Astrocyte (in vitro differentiated cells and primary cell): Measurements from ENCODE around the gene NEUROG1. TPM values are rescaled to one million over a fixed set of nuclear protein-coding genes. Genes with fewer than 3 reads are reported as not detected.

Experiments
- DNase-seq: peaks from one replicate; pipeline ENCODE4 v3.0.0-alpha.2; 2010; ENCODE audit warnings: low read depth
- FAIRE-seq: peaks from 2 replicates; lab custom pipeline; 2011; peaks lifted over from hg19 to GRCh38; lab: Jason Lieb, UNC
- H2AFZ ChIP-seq: 2 replicates; pipeline ENCODE4 v1.6.0; 2012; ENCODE audit warnings: low read depth, low read length, inconsistent platforms
- H3K27ac ChIP-seq: 2 replicates; pipeline ENCODE4 v1.5.1; 2011; ENCODE audit warnings: low read depth, low read length, inconsistent platforms
- H3K27me3 ChIP-seq: 2 replicates; pipeline ENCODE4 v1.6.0; 2011; ENCODE audit warnings: low read length, inconsistent platforms; ENCODE audit not compliant: insufficient read depth
- H3K36me3 ChIP-seq: 2 replicates; pipeline ENCODE4 v1.5.1; 2011; ENCODE audit warnings: low read length, inconsistent platforms; ENCODE audit not compliant: insufficient read depth
- H3K4me1 ChIP-seq: 2 replicates; pipeline ENCODE4 v1.5.1; 2011; ENCODE audit warnings: low read length, inconsistent platforms; ENCODE audit not compliant: insufficient read depth
- H3K4me2 ChIP-seq: 2 replicates; pipeline ENCODE4 v1.6.0; 2012; ENCODE audit warnings: low read length, inconsistent platforms
- H3K4me3 ChIP-seq: 2 replicates; pipeline ENCODE4 v1.5.1; 2011; ENCODE audit warnings: low read depth, mild to moderate bottlenecking, low read length, inconsistent platforms; ENCODE audit not compliant: insufficient read depth
- H3K79me2 ChIP-seq: 2 replicates; pipeline ENCODE4 v1.6.0; 2012; ENCODE audit warnings: mild to moderate bottlenecking, low read length, inconsistent platforms; ENCODE audit not compliant: insufficient read depth
- H3K9ac ChIP-seq: 2 replicates; pipeline ENCODE4 v1.6.0; 2012; ENCODE audit warnings: mild to moderate bottlenecking, low read length, inconsistent platforms
- H3K9me3 ChIP-seq: 2 replicates; pipeline ENCODE4 v1.5.1; 2012; ENCODE audit warnings: low read depth, mild to moderate bottlenecking, low read length, inconsistent platforms; ENCODE audit not compliant: insufficient read depth
- H4K20me1 ChIP-seq: 2 replicates; pipeline ENCODE4 v1.6.0; 2012; ENCODE audit warnings: low read length, inconsistent platforms; ENCODE audit not compliant: insufficient read depth
- H3K27ac Mint-ChIP-seq: one replicate; pipeline ENCODE4 v1.8.0; 2021; ENCODE audit warnings: mild to moderate bottlenecking, mixed read lengths; ENCODE audit not compliant: unreplicated experiment
- H3K27me3 Mint-ChIP-seq: one replicate; pipeline ENCODE4 v1.8.0; 2021; ENCODE audit warnings: low read depth, mixed read lengths; ENCODE audit not compliant: unreplicated experiment
- H3K36me3 Mint-ChIP-seq: one replicate; pipeline ENCODE4 v1.8.0; 2021; ENCODE audit warnings: low read depth, mixed read lengths; ENCODE audit not compliant: unreplicated experiment
- H3K4me1 Mint-ChIP-seq: one replicate; pipeline ENCODE4 v1.8.0; 2021; ENCODE audit warnings: low read depth, mixed read lengths; ENCODE audit not compliant: unreplicated experiment
- H3K4me3 Mint-ChIP-seq: one replicate; pipeline ENCODE4 v1.8.0; 2021; ENCODE audit warnings: mild to moderate bottlenecking, moderate library complexity, mixed read lengths; ENCODE audit not compliant: unreplicated experiment
- H3K9me3 Mint-ChIP-seq: one replicate; pipeline ENCODE4 v1.8.0; 2021; ENCODE audit warnings: mild to moderate bottlenecking, mixed read lengths; ENCODE audit not compliant: unreplicated experiment
- EZH2 ChIP-seq: IDR thresholded peaks from 2 replicates; pipeline ENCODE4 v1.6.1; 2012; ENCODE audit warnings: mild to moderate bottlenecking, low read length, inconsistent platforms; ENCODE audit not compliant: insufficient read depth
- total RNA-seq: library from RNA; stranded (reverse); gene quantifications from 2 replicates; pipeline ENCODE4 v1.2.1, GENCODE V29; 2021
- TF ChIP-seq, protein P1 (sequence below): IDR thresholded peaks from 2 replicates; pipeline ENCODE4 v1.5.1; 2011; ENCODE audit warnings: low read depth, mild to moderate bottlenecking, inconsistent platforms, low read length, moderate library complexity; ENCODE audit not compliant: insufficient read depth

The NEUROG1 gene
- total RNA-seq, 1 donor from 2014 or later, result not detected

DNA sequence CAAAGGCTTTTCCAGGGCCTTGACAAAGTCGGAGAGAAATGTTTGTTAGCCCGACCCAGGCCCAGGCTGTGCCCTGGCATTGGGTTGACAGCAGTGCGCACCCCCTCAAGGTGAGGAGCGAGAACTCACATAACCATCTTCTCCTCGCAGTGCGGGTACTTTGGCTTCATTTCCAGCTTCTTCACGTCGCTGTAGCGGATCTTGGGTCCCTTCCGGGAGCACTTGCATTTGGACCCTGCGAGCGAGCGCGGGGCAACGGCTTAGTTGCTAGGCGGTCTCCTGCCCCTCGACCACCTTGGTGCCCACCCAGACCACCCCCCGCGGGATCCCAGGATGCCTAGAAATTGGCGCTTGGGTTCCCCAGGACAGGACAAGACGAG is 42.5 kb upstream of the NEUROG1 start:
- FAIRE-seq, result no peak
- H3K27me3 ChIP-seq, result peaks cover 19% of the 10 kb centered on the region
- H3K27me3 Mint-ChIP-seq, result peaks cover 72% of the 10 kb centered on the region

DNA sequence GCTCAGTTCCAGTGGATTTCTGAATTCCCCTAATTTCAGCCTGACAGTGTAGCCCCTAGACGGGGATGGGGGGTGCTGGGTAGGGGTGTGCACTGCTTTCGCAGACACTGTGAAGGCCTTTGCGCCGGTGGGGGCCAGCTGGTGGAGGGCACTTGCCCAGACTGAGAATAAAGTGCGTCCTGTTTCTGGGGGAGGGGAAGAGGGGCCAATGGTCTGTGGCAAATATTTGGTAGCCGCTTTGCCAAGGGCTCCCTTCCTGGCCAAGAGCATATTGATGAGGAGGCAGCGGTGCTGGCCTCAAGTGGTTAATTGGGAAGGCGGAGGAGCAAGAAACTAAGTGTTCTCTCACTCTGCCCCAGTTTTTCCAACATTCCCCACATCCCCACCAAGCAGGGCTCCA is 41.7 kb upstream of the NEUROG1 start:
- Mint-ChIP-seq H3K36me3 (no peaks in the 10 kb centered on the region), H3K4me1 (peaks cover 14% of the 10 kb centered on the region), H3K27ac (no peak overlapping the region), H3K4me3 (no peak overlapping the region), H3K9me3 (peaks cover 3% of the 10 kb centered on the region), H3K27me3 (peaks cover 68% of the 10 kb centered on the region)
- no peak for DNase-seq
- Histone ChIP-seq H3K9me3 (no peaks in the 10 kb centered on the region), H3K27me3 (peaks cover 15% of the 10 kb centered on the region), H3K79me2 (no peaks in the 10 kb centered on the region), H3K9ac (no peak overlapping the region), H3K36me3 (no peaks in the 10 kb centered on the region), H3K4me2 (peak overlapping the region; percentile 90), H3K27ac (no peak overlapping the region), H3K4me3 (no peak overlapping the region), H2AFZ (no peak overlapping the region), H4K20me1 (no peaks in the 10 kb centered on the region), H3K4me1 (peaks cover 21% of the 10 kb centered on the region)
- FAIRE-seq, result no peak
- no peak for TF ChIP-seq EZH2
- TF ChIP-seq, protein P1, sequence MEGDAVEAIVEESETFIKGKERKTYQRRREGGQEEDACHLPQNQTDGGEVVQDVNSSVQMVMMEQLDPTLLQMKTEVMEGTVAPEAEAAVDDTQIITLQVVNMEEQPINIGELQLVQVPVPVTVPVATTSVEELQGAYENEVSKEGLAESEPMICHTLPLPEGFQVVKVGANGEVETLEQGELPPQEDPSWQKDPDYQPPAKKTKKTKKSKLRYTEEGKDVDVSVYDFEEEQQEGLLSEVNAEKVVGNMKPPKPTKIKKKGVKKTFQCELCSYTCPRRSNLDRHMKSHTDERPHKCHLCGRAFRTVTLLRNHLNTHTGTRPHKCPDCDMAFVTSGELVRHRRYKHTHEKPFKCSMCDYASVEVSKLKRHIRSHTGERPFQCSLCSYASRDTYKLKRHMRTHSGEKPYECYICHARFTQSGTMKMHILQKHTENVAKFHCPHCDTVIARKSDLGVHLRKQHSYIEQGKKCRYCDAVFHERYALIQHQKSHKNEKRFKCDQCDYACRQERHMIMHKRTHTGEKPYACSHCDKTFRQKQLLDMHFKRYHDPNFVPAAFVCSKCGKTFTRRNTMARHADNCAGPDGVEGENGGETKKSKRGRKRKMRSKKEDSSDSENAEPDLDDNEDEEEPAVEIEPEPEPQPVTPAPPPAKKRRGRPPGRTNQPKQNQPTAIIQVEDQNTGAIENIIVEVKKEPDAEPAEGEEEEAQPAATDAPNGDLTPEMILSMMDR, result no peak

More for the DNA sequence above, 42.5 kb upstream of the NEUROG1 start:
- Histone ChIP-seq H4K20me1 (no peaks in the 10 kb centered on the region), H3K4me3 (peak overlapping the region; percentile 50), H3K79me2 (no peaks in the 10 kb centered on the region), H2AFZ (peak overlapping the region; percentile 94), H3K36me3 (no peaks in the 10 kb centered on the region), H3K9ac (no peak overlapping the region), H3K9me3 (no peaks in the 10 kb centered on the region), H3K4me1 (peaks cover 21% of the 10 kb centered on the region), H3K4me2 (peak overlapping the region; percentile 90), H3K27ac (no peak overlapping the region)
- no peak overlapping the region for H3K4me3 Mint-ChIP-seq
- H3K36me3 Mint-ChIP-seq, result no peaks in the 10 kb centered on the region
- peaks cover 3% of the 10 kb centered on the region for H3K9me3 Mint-ChIP-seq
- H3K4me1 Mint-ChIP-seq, result peaks cover 14% of the 10 kb centered on the region
- TF ChIP-seq EZH2, result no peak
- TF ChIP-seq, protein P1, result no peak
- H3K27ac Mint-ChIP-seq, result no peak overlapping the region
- DNase-seq, result no peak

DNA sequence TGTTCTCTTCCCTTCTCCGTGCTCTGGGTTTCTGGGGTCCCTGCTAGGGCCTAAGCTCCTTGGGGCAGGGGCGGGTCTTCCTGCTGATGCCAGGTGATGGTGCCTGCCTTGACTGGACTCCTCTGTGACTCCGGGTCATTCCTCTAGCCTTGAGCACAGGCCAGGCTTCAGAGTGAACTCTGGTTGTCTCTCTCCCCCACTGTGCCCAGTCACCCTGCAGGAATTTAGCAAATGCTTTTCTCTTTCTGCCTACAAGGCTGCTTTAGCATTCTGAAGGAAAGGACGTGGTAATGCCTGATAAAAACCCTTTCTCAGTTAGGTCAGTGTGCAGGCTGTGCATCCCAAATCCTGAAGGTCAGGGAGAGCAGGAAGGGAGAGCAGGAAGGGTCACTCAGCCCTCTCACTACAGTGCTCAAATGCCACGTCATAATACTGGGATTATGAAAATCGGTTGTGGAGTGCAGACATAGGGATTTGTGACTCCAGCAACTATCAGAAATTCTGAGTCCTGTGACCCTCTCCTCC is 40.4 kb upstream of the NEUROG1 start:
- Histone ChIP-seq H3K27me3 (peaks cover 13% of the 10 kb centered on the region), H3K9me3 (no peaks in the 10 kb centered on the region), H3K9ac (no peak overlapping the region), H4K20me1 (no peaks in the 10 kb centered on the region), H3K27ac (no peak overlapping the region), H2AFZ (no peak overlapping the region), H3K4me1 (peaks cover 21% of the 10 kb centered on the region), H3K79me2 (no peaks in the 10 kb centered on the region), H3K36me3 (no peaks in the 10 kb centered on the region), H3K4me3 (no peak overlapping the region), H3K4me2 (peak overlapping the region; percentile 59)
- no peaks in the 10 kb centered on the region for H3K36me3 Mint-ChIP-seq
- no peak overlapping the region for H3K27ac Mint-ChIP-seq
- H3K9me3 Mint-ChIP-seq, result peaks cover 3% of the 10 kb centered on the region
- TF ChIP-seq, protein P1, result no peak
- no peak for TF ChIP-seq EZH2
- peaks cover 14% of the 10 kb centered on the region for H3K4me1 Mint-ChIP-seq
- no peak for FAIRE-seq
- peak; percentile 44 for DNase-seq
- no peak overlapping the region for H3K4me3 Mint-ChIP-seq
- peaks cover 59% of the 10 kb centered on the region for H3K27me3 Mint-ChIP-seq
